GM12878 (cell line): ENCODE data around the gene COL5A3. TPM values are rescaled to one million over a fixed set of nuclear protein-coding genes. Genes with fewer than 3 reads are reported as not detected.

ENCODE experiments used
- ATAC-seq: fragments of 200-7000 bp; cut with Tn5 transposase; 3 replicates; pipeline ENCODE4 v1.9.1; 2020; ENCODE audit warnings: mild to moderate bottlenecking, moderate library complexity
- BruUV-seq: library from RNA; stranded (reverse); fragments of 400-500 nt; replicated peaks from 2 replicates; lab custom pipeline; 2021; lab: Mats Ljungman, UMichigan
- CTCF ChIA-PET: fragments of 300-600 bp; sonication (Branson Sonifier 250); formaldehyde crosslinking; extraction: SDS; loops from one replicate; lab custom pipeline; 2021; ENCODE audit warnings: inconsistent platforms; lab: Yijun Ruan, JAX
- POLR2A ChIA-PET: fragments of 350-600 bp; formaldehyde crosslinking; extraction: SDS; loops from one replicate; lab custom pipeline; 2021; ENCODE audit warnings: inconsistent platforms; lab: Charles Lee
- RAD21 ChIA-PET: fragments of 300-600 bp; sonication (Branson Sonifier 250); formaldehyde crosslinking; loops from one replicate; lab custom pipeline; 2023; ENCODE audit warnings: antibody characterized with exemption; ENCODE audit not compliant: unreplicated experiment; lab: Charles Lee
- SMC1A ChIA-PET: fragments of 300-600 bp; sonication (Branson Sonifier 250); formaldehyde crosslinking; loops from one replicate; lab custom pipeline; 2023; ENCODE audit not compliant: unreplicated experiment, uncharacterized antibody; lab: Charles Lee
- DNase-seq: peaks from one replicate; pipeline ENCODE4 v3.0.0-alpha.2; 2011; ENCODE audit warnings: low read depth, low spot score
- FAIRE-seq: peaks from 3 replicates; lab custom pipeline; 2011; peaks lifted over from hg19 to GRCh38; lab: Jason Lieb, UNC
- H2AFZ ChIP-seq: 2 replicates; pipeline ENCODE4 v1.6.0; 2011; ENCODE audit warnings: low read depth, low read length, control low read depth; ENCODE audit not compliant: control insufficient read depth
- H3K27ac ChIP-seq: 2 replicates; pipeline ENCODE4 v1.5.1; 2011; ENCODE audit warnings: control low read depth; ENCODE audit not compliant: control insufficient read depth, insufficient read depth
- H3K27me3 ChIP-seq, 2 experiments: replicated peaks in 1 of 2; 2 replicates each; pipeline versions ENCODE4 v1.6.0 to v1.6.1; 2011; ENCODE audit warnings: low read length in 1 of 2; ENCODE audit not compliant: control insufficient read depth in 2 of 2, insufficient read depth in 2 of 2
- H3K36me3 ChIP-seq, 2 experiments: 2 replicates each; pipeline ENCODE4 v1.5.1; 2011; ENCODE audit warnings: low read length in 1 of 2; ENCODE audit not compliant: control insufficient read depth in 2 of 2, insufficient read depth in 2 of 2
- H3K4me1 ChIP-seq: 2 replicates; pipeline ENCODE4 v1.6.1; 2011; ENCODE audit warnings: mild to moderate bottlenecking, low read length, moderate library complexity, mixed read lengths; ENCODE audit not compliant: control insufficient read depth, insufficient read depth
- H3K4me2 ChIP-seq: 2 replicates; pipeline ENCODE4 v1.6.0; 2011; ENCODE audit warnings: control low read depth; ENCODE audit not compliant: control insufficient read depth, insufficient read depth
- H3K4me3 ChIP-seq: fragments of 200-600 bp; sonication (generic); 2 replicates; pipeline ENCODE4 v1.5.1; 2016
- H3K79me2 ChIP-seq: 2 replicates; pipeline ENCODE4 v1.6.0; 2011; ENCODE audit warnings: low read length; ENCODE audit not compliant: control insufficient read depth, insufficient read depth
- H3K9ac ChIP-seq: 2 replicates; pipeline ENCODE4 v1.8.0; 2011; ENCODE audit warnings: low read length, control low read depth, mixed read lengths; ENCODE audit not compliant: control insufficient read depth, insufficient read depth
- H3K9me3 ChIP-seq: replicated peaks from 3 replicates; pipeline ENCODE4 v1.5.1; 2011; ENCODE audit warnings: mild to moderate bottlenecking, low read length; ENCODE audit not compliant: control insufficient read depth, insufficient read depth
- H4K20me1 ChIP-seq: 2 replicates; pipeline ENCODE4 v1.6.0; 2011; ENCODE audit not compliant: control insufficient read depth, insufficient read depth
- ATF7 ChIP-seq: fragments of 450-650 bp; IDR thresholded peaks from 2 replicates; pipeline ENCODE4 v1.6.1; 2016; ENCODE audit warnings: low read depth, mild to moderate bottlenecking
- BACH1 ChIP-seq: fragments of 450-650 bp; IDR thresholded peaks from 2 replicates; pipeline ENCODE4 v1.6.1; 2017; ENCODE audit warnings: mild to moderate bottlenecking, borderline replicate concordance
- CHD2 ChIP-seq: IDR thresholded peaks from 2 replicates; pipeline ENCODE4 v1.6.1; 2011; ENCODE audit warnings: low read depth, low read length, improper control_type of control experiment, borderline replicate concordance
- FOXK2 ChIP-seq: fragments of 450-650 bp; IDR thresholded peaks from 2 replicates; pipeline ENCODE4 v1.6.1; 2017; ENCODE audit warnings: mild to moderate bottlenecking, moderate library complexity
- GATAD2B ChIP-seq: fragments of 450-650 bp; conservative IDR thresholded peaks from 2 replicates; pipeline ENCODE4 v1.6.1; 2017; ENCODE audit warnings: low read depth, mild to moderate bottlenecking, moderate library complexity
- IRF4 ChIP-seq: IDR thresholded peaks from 2 replicates; pipeline ENCODE4 v1.6.1; 2011; ENCODE audit warnings: low read depth, low read length
- JUND ChIP-seq: IDR thresholded peaks from 2 replicates; pipeline ENCODE4 v1.6.1; 2012; ENCODE audit warnings: low read depth, mild to moderate bottlenecking, low read length, improper control_type of control experiment, moderate library complexity
- MLLT1 ChIP-seq: fragments of 450-650 bp; IDR thresholded peaks from 2 replicates; pipeline ENCODE4 v1.6.1; 2016; ENCODE audit warnings: mild to moderate bottlenecking
- MTA3 ChIP-seq: IDR thresholded peaks from 2 replicates; pipeline ENCODE4 v1.6.1; 2012; ENCODE audit warnings: low read length, inconsistent platforms, borderline replicate concordance
- NFXL1 ChIP-seq: fragments of 450-650 bp; IDR thresholded peaks from 2 replicates; pipeline ENCODE4 v1.6.1; 2017; ENCODE audit warnings: antibody characterized with exemption, mild to moderate bottlenecking, borderline replicate concordance
- RAD21 ChIP-seq: IDR thresholded peaks from 2 replicates; pipeline ENCODE4 v1.6.1; 2011; ENCODE audit warnings: mild to moderate bottlenecking, low read depth, low read length, moderate library complexity; ENCODE audit not compliant: insufficient read depth
- RELA ChIP-seq: fragments of 450-650 bp; IDR thresholded peaks from 2 replicates; pipeline ENCODE4 v1.8.0; 2014; ENCODE audit warnings: borderline replicate concordance; ENCODE audit not compliant: partially characterized antibody
- RFX5 ChIP-seq: IDR thresholded peaks from 2 replicates; pipeline ENCODE4 v1.6.1; 2011; ENCODE audit warnings: low read depth, low read length, improper control_type of control experiment
- SREBF1 ChIP-seq: IDR thresholded peaks from 2 replicates; pipeline ENCODE4 v1.6.1; 2012; ENCODE audit warnings: mild to moderate bottlenecking, low read length
- TAF1 ChIP-seq: IDR thresholded peaks from 2 replicates; pipeline ENCODE4 v1.6.1; 2011; ENCODE audit warnings: mild to moderate bottlenecking, low read depth, low read length, borderline replicate concordance
- TCF12 ChIP-seq: IDR thresholded peaks from 2 replicates; pipeline ENCODE4 v1.6.1; 2011; ENCODE audit warnings: low read depth, mild to moderate bottlenecking, low read length
- WGBS: methylation state at CpG from one replicate; pipeline ENCODE4 v1.1.6; 2016; ENCODE audit warnings: low lambda C conversion rate; ENCODE audit not compliant: insufficient replicate concordance, insufficient coverage; ENCODE audit errors: missing lambda C conversion rate; 5-methylcytosine and 5-hydroxymethylcytosine counted together
- in situ Hi-C: fragments of 300-500 bp; cut with MboI; formaldehyde crosslinking; loops from 9 replicates; pipeline ENCODE4 v1.14.3; 2018; ENCODE audit warnings: mixed read lengths
- intact Hi-C: fragments of 100-400 bp; cut with micrococcal nuclease; formaldehyde crosslinking; loops from one replicate; pipeline ENCODE4 v1.14.2; 2022; ENCODE audit not compliant: unreplicated experiment
- polyA plus RNA-seq, 11 experiments: library from polyadenylated mRNA; depleted of rRNA in 4 of 11; unstranded in 6 of 11; stranded (reverse) in 5 of 11; fragments of >200 nt; fragmentation: Nextera tagmentation in 4 of 11; fragmentation: Illumina TruSeq in 1 of 11; extraction: Ambion mirVana in 4 of 11; extraction: Trizol in 1 of 11; gene quantifications; 1 replicate in 1 of 11; 2 replicates in 10 of 11; pipeline versions ENCODE4 v1.2.1 to v1.2.3, GENCODE V29; 2011 to 2016; ENCODE audit warnings: inconsistent platforms in 2 of 11, missing spikeins in 2 of 11, low read depth in 1 of 11
- total RNA-seq, 4 experiments: library from RNA; depleted of rRNA in 3 of 4; stranded (reverse); fragments of >200 nt in 3 of 4; fragmentation: Illumina TruSeq in 1 of 4; extraction: Trizol in 1 of 4; gene quantifications; 2 replicates each; pipeline versions ENCODE4 v1.2.1 to v1.2.3, GENCODE V29; 2013 to 2021

The COL5A3 gene
- total and polyA plus RNA-seq, 10 of the 15 experiments (the other 5 are each of a cell fraction or from before 2014, with no cell fraction given): under 0.01 to 8.3 (median 0.10) TPM; not detected in 2

- in situ Hi-C loops (no loop called here), intact Hi-C loops (no loop called here)
- no peak for TF ChIP-seq NFXL1
- no peak for TF ChIP-seq JUND
- TF ChIP-seq RELA: no peak
- no peak for TF ChIP-seq RAD21
- no peak for TF ChIP-seq MTA3
- no peak for TF ChIP-seq MLLT1
- no peak for TF ChIP-seq TCF12
- no peak for TF ChIP-seq IRF4
- TF ChIP-seq BACH1: no peak
- TF ChIP-seq GATAD2B: no peak
- TF ChIP-seq TAF1: no peak
- no peak for TF ChIP-seq RFX5
- no peak for TF ChIP-seq ATF7
- TF ChIP-seq SREBF1: no peak
- TF ChIP-seq FOXK2: no peak
- no peak for TF ChIP-seq CHD2
- no TSS peak for BruUV-seq
- H2AFZ ChIP-seq: no peak overlapping the region
- no peaks in the 10 kb centered on the region for H3K79me2 ChIP-seq
- FAIRE-seq: no peak
- no peak for ATAC-seq
- H3K9me3 ChIP-seq: no peaks in the 10 kb centered on the region; the same call in 2 of the 3 replicates
- SMC1A ChIA-PET: no interaction called here
- no peak overlapping the region for H3K4me2 ChIP-seq
- 30% methylated on average over 18 of the region's 18 CpGs for WGBS
- CTCF ChIA-PET: interaction anchor here (1.2 to 1.6 kb wide), 2 partner anchors 55 to 82 kb away, joined by 4 to 7 read pairs; no protein-coding TSS in a partner anchor
- no peak for DNase-seq
- RAD21 ChIA-PET: interaction anchor here (0.6 kb wide), 1 partner anchor 655 kb away, joined by 4 read pairs; no protein-coding TSS in a partner anchor
- H3K36me3 ChIP-seq: no peaks in the 10 kb centered on the region
- H4K20me1 ChIP-seq: no peaks in the 10 kb centered on the region
- no peak overlapping the region for H3K4me3 ChIP-seq
- no peak overlapping the region for H3K27ac ChIP-seq
- H3K9ac ChIP-seq: no peak overlapping the region
- H3K27me3 ChIP-seq: no peaks in the 10 kb centered on the region
- no peaks in the 10 kb centered on the region for H3K4me1 ChIP-seq
- POLR2A ChIA-PET: no interaction called here
Measured at GRCh38 chr19:9945319-9945966, 64.9 kb downstream of the COL5A3 start.
